ENCODE data around the gene MED10.

GRCh38 chr5:6356578-6357164 is 21.7 kb downstream of the MED10 start:
- TF ChIP-seq POLR2A (IDR thresholded peaks at IDR 0.05) (no peak), POLR2AphosphoS5 (IDR thresholded peaks at IDR 0.05) (no peak), CTCF (IDR thresholded peaks at IDR 0.05) (no peak)
